HG02852 (cell line): ENCODE measurements around the gene ICE2.
A peak's percentile ranks its signal among the peaks of the same experiment; 100 is the strongest.

Experiments used
- ATAC-seq: cut with Tn5 transposase; IDR thresholded peaks from one replicate; pipeline ENCODE4 v1.9.1; 2021; ENCODE audit warnings: mild to moderate bottlenecking, moderate library complexity; ENCODE audit not compliant: unreplicated experiment

The ICE2 gene, protein sequence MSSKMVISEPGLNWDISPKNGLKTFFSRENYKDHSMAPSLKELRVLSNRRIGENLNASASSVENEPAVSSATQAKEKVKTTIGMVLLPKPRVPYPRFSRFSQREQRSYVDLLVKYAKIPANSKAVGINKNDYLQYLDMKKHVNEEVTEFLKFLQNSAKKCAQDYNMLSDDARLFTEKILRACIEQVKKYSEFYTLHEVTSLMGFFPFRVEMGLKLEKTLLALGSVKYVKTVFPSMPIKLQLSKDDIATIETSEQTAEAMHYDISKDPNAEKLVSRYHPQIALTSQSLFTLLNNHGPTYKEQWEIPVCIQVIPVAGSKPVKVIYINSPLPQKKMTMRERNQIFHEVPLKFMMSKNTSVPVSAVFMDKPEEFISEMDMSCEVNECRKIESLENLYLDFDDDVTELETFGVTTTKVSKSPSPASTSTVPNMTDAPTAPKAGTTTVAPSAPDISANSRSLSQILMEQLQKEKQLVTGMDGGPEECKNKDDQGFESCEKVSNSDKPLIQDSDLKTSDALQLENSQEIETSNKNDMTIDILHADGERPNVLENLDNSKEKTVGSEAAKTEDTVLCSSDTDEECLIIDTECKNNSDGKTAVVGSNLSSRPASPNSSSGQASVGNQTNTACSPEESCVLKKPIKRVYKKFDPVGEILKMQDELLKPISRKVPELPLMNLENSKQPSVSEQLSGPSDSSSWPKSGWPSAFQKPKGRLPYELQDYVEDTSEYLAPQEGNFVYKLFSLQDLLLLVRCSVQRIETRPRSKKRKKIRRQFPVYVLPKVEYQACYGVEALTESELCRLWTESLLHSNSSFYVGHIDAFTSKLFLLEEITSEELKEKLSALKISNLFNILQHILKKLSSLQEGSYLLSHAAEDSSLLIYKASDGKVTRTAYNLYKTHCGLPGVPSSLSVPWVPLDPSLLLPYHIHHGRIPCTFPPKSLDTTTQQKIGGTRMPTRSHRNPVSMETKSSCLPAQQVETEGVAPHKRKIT

DNA sequence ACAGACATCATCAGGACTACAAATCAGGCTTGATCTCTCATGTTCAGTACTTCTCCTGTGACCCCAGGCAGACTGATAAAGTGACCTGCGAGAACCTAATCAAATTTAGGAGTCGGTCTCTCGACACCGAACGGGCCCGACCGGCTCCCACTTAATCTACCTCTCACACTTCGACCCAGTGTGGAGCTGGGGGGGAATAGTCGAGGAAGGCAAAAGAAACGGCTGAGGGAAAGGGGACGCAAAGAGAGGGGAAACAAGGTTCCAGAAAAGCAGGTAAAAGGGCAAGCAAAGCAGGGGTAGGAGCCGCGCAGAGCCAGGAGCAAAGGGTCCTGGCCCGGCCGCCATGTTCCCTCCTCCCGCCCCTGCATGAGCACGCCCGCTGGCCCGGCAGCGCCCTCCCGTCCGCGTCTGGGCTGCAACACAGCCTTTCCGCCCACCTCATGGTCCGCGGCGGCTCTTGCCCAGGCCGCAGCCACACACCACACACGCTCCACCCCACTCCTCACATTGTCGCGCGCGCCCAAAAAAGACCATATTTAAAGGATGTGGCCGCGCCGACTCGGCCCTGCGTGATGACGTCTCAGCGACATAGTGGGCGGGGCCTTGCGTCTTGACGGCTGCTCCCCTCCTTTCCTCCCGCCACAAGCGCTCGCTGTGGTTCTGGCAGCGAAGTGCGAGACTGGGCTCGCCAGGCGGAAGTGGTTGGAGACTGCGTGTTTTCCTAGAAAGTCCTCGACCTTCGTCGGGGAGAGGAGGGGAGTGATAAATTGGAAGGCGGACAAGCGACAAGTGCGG, at the start of gene ICE2:
Gene ICE2 (minus strand): TSS at position 577 of the 795 bp plus-strand sequence. CDS start 1,165 bp downstream, outside the sequence.
- peak; percentile 81 for ATAC-seq

DNA sequence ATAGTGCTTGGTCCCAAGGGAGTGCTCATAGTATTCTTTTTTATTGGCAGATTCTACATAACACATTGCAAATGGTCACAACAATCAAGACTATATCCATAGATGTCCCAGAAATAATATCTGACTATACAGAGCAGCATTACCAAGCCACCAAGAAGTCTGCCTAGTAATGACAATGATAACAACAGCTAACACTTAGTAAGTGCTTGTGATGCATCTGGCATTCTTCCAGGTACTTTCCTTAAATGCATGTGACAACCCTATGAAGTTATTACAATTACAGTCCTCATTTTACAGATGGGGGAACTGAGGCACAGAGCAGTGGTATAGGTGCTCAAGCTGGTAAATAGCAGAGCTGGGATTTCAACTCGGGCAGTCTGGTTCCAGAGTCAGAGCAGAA, 49.6 kb upstream of the ICE2 start:
- ATAC-seq, result no peak

DNA sequence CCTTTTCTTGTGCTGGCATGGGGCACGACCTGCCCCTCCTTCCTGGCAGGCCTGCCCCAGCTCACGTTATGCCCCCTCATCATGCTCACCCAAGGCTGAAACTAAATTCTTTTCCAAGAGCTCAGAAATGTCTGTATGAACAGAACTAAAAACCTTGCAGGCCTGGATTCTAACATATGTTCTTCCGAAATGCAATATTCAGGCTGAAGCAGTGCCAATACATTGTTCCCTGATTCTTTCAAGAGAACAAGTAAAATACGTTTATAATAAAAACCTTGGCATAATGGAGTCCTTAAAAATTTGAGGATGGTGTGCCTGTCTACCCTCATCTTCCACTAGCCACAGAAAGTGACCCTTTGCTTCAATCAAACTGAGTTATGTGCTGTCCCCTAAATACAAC, 48.5 kb upstream of the ICE2 start:
- no peak for ATAC-seq

DNA sequence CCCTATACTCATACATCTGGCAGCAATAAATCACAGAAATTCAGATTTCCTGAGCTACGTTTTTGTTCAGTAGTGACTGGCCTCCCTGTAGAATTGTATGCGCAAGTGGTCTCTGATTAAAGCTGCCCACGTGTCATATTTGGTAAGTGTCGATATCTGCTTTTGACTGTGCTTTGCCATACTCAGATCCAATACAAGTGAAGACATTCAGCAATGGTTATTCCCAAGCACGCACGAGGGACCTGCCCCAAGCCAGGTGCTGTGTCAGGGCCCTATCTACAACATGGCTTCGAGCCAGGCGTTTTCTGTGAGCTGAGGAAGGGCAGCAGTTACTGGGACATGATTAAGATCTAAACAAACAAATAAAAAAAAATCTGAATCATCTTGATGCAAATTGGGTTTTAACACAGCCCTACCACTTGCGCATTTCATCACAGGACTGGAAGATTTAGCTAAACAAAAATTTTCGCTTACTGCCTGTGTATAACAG, 47.2 kb upstream of the ICE2 start:
- ATAC-seq, result no peak

DNA sequence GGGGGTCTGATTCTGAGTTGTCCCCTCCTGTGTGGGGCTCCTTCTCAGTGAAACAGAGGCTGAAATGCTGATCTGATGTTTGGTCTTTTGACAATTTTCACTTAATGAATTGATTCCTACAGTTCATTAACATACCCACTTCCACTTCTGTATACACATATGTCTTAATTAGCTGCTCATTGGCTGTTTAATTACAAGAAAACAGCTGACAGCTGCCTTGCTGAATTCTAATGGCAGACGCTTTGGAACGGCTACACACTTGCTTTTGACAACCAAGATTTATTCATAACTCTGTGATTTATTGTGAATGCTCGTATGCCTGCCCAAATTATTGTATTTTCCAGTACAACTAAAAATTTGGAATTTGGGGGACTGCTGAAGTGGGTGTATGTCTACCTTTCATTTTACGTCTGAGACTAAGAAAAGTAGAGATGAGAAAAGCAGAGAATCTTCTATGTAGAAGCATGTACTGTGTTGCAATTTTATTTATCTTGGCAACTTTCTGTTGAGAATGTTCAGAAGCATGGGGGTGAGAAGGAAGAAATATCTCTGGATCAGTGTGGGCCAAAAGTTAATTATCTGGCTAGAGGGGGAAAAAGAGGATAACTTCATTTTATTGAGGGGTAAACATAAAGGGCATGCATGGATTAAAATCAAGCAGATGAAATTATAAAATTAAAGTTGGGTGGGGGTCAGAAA, 46.5 kb upstream of the ICE2 start:
- ATAC-seq, result no peak

DNA sequence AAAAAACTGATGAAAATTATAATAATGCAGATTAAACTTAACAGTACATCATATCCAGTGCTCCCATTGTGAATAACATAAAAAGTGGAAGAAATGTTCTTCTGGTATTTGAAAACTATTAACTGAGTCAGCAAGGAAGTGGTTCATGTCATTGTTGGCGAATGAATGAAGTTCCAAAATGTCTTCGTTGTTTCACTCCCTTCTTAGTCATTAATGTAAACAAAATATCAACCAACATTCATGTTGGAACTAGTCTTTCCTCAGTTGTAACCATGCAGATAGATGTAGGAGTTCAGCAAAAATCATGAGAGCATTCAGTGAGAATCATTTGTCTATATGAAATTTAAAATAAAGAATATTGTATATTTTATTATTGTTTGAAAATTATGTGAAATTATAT, 44.1 kb upstream of the ICE2 start:
- ATAC-seq, result no peak

DNA sequence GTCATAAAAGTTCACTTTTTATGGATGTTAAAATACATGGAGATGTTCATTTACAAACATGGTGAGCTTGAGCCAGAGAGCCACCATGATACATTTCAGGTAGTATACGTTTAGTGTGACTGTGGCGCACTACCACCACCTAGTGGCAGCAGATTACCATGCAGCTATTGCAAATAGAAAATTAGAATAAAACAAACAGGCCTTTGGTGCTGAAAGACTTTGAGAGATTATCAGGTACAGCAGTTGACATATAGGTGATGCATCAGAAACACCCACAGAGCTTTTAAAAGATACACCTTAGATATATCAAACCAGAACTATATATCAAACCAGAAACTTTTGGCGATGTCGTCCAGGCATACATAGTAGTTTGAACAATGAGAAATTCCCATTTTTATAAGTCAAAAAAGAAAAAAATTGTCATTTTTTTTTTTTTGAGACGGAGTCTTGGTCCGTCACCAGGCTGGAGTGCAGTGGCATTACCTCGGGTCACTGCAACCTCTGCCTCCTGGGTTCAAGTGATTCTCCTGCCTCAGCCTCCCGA, 42.0 kb upstream of the ICE2 start:
- peak; percentile 56 for ATAC-seq

DNA sequence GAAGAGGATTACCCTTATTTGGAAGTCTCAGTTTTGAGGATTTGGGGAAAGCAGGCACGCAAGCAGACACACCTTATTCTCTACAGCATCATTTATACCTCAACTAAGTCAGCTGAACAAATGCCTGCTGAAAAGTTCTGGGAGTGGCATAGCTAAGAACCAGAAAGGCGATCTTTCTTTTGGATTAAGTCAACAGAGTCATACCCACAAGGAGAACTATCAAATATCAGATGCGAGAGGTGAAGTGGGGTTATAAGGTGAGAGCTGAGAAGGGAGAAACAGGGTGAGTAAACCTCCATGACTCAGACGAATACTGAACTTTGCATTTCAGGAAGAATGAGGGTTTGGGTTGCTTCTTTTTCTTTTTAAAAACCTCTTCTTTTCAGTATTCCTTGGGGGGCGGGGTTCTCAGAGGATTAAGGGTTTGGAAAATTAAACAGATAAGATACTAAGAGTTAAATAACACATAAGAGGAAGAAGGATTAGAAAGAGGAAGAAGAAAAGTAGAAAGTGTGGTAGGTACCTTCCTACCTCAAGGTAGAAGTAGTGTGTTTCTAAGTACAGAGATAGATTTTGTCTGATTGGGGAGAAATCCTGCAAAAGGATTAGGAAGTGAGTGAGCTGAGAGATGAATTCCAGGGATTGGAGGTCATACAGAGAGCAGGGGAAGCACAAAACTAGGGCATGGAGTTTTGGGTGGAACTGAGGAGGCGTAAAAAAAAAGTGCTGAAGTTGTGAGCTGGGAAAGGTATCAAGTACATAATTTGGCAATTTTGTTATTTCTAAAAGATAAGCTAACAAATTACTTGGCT, 41.3 kb upstream of the ICE2 start:
- ATAC-seq, result peak; percentile 77

DNA sequence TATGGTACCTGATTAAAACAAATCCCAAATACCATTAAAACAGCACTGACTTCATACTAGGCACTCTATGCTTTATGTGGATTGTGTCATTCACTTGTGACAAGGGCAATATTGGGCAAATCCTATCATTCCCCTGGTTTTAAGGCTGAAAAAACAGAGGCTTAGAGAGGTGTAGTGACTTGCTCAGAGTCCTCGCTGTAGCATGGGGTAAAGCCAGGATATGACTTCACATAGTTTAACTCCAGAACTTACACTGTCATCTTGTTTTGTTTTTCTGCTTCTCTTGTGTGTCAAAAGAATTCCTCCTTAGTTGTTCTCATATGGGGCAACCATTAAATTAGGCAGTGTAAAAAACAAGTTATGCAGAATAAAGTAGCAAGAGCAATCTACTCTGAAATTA, 40.3 kb upstream of the ICE2 start:
- no peak for ATAC-seq

DNA sequence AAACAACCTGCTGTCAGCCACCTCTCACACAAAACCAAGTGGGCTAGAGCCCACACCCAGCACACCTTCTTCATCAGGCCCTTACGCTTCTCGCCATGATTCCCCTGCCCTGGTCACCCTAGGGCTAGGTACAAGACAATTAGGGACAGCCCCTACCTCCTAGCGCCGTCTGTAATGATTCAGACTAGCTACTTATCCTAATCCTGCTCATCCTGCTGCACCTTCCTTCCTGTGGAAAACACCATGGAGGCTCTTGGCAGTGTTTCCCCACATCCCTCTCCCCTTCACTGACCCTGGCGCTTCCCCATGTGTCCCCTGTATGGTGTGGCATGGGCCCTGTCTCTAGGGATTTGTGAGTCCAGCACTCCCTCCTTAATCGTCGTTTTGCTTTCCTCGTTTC, 39.6 kb upstream of the ICE2 start:
- ATAC-seq, result no peak

DNA sequence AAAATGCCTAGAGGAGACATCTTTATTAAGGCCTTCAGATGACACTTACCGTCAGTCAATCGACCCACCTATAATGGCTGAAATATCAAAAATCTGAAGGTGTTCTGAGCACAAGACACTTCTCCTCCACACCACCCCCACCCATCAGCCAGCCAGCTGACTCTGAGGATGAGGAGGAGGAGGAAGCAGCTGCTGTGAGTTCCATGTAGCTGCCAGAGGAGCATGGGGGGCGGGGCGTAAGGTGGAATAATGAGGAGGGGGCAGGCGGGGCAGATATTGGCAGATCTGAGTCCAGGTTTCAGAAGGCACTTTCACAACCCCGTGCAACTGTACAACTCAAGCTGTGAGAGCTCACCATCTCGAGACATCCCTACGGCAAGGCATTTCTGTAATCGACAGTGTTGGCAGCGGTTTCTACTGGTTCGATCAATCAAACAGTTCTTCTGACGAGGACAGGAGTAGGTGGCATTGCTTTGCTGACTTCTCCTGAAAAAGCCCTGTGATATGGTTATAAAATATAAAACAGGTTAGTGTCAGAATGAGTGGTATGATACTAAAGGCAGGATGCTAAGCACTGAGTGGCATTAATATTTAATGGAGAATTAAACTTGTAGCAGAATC, 35.4 kb upstream of the ICE2 start:
- no peak for ATAC-seq

DNA sequence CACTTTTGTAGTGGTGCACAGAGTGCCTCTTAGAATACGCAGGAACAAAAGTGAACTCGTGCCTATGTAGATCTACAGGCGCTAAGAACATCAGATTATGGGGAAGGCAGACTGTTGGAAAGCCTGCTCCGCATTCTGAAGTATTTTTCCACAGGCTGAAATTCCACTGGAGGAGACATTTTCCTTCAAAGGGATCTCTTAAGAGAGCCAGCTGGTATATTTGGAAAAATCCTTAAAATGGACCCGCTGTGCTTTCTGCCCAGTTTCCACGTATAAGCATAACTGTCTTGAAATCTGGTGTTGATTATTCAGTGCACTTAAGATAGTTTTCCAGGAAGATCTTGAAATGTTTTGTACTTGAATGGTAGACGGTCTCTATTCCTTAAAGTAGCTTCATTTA, 34.7 kb upstream of the ICE2 start:
- no peak for ATAC-seq

DNA sequence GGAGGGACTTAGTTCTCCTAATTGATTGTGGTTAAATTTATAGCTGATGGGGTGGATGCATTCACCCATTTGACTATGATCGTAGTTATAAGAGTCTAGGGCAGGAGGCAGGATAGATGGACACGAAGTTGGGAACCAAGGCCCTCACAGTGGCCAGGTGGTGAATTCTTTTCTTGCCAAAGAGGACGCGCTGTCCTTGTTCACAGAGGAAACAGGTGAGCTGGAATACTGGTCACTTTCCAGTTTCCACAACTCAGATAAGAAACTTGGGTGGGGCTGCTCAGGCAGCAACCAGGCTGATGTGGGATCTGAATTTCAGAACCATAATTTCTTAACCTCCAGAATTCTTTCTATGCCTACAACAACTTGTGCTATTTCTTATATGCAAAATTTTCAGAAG, 34.0 kb upstream of the ICE2 start:
- ATAC-seq, result no peak

DNA sequence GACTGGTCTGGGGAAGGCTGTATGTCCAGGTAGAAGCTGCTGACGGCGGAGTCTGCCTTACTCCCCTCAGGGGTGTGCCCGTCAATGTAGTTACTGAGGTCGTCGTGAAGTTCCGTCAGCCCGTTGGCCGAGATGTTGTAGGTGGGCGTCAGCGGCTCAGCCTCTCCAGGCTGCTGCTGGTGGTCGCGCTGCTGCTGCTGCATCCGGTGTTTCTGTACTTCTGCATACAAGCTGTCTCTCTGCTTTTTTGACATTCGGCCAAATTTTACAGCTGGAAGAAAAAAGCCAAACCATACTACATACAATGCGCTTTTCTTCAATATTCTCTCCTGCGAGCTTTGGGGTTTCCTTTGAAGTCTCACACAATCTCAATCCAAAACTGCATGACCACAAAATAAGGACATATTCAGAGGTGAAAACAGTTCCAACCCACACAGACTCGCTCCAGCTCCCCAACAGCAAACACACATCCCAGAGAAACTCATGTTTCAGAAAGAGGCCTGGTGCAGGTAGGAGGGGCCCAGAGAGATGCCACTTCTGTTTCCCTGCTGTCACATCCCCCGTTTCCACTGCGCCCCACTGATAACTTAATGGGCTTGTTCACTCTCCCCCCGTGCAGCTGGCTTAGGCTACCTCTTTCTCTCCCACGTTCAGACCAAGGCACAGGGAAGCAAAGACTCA, 32.5 kb upstream of the ICE2 start:
- ATAC-seq, result no peak

DNA sequence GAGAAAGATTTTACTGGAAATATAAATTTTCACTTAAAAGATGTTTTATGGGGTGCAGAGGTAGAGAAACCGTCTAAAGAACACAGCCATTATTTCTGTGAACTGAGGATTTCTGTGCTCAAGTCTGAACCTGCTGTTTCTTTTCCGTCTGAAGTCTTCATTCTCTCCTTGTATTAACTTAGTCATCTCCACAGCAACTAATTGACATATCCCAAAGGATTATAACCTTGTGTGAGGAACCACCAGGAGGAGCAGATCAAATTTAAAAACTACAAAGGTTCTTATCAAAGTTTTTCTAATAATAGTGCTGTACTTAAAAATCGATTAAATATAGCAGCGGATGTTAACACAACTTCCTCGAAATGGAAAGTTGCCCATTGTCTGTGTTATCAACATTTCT, 31.1 kb upstream of the ICE2 start:
- no peak for ATAC-seq

DNA sequence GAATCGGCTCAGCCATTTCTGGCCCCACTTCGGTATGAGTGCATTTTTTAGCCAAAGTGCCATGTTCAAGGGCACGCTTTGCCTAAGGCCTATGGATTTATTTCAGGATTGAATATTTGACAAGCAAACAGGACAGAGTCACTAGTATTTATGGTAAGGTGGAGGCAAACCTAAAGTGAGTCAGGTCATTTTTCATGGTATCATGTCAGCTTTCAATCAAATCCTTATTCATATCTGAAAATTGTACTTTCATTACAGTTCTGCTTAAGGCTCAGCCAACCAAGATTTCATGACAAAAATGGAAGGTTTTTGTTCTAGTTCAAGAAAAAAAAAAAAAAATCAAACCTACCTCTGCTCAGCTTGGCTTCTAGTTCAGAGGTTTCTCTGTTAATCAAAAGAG, 30.5 kb upstream of the ICE2 start:
- no peak for ATAC-seq

DNA sequence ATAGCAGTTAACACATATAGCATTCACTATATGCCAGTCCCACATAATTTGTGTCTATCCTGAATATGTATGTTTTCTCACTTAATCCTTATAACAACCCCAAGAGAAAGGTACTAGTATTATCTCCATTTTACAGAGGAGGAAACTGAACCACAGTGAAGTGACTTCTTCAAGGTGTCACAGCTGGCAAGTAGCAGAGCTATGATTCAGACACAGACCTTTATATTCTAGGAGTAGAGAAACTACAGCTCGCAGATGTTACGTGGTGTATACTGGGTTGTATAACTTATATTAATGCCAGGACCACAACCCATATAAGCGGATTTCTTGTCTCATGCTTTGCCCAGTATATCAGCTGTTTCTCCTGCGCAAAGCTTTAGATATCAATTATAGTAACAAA, 29.5 kb upstream of the ICE2 start:
- ATAC-seq, result no peak
